NCI-H748 (cell line): Measurements from ENCODE around the gene GNA12.
"Not testable (repeated sequence)": the region's sequence is repeated elsewhere in the genome, so short reads cannot be mapped to it uniquely, and the experiment has no call there.

Experiments used
- DNase-seq: peaks from one replicate; lab custom pipeline; 2025; ENCODE audit not compliant: unreplicated experiment; lab: John Stamatoyannopoulos, UW

Gene GNA12

DNA sequence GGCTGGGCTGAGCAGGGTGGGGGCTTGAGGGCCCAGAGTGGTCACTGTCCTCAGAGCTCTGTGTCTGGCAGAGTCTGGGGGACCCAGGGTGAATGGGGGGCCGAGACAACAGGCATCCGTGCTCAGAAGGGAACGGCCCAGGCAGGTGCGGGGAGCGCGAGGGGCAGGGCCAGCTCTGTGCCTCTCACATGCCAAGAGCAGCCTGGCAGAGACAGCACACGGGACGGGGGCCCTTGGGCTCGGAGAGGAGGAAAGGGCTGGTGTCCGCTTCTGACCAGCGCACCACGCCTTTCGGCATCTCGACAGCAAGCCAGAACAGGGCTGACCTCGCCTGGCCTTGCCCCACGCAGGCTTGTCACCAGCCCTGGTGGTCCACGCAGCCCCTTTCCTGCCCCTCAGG, 142.7 kb downstream of the GNA12 start:
- no peak for DNase-seq

DNA sequence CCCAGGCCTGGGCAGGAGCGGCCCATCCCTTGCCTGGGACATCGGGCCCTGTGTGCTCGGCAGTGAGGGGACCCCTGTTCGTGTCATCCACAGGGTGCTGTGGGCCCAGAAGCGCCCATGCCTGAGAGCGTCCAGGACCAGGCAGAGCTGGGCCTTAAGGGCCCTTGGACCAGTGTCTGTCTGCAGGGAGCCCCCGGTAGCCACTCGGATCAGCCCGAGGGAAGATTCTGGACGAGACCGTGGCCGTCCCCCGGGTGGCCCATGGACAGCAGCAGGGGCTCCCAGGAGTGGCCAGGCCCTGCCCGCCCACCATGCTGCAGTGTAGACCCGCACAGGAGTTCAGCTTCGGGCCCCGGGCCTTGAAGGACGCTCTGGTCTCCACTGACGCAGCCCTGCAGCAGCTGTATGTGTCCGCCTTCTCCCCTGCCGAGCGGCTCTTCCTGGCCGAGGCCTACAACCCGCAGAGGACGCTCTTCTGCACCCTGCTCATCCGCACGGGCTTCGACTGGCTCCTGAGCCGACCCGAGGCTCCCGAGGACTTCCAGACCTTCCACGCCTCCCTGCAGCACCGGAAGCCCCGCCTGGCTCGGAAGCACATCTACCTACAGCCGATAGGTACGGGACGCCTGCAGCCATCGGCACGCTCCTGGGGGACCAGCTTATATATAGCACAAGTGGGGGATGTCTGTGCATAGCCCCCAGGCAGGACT, 143.8 kb downstream of the GNA12 start:
- no peak for DNase-seq

DNA sequence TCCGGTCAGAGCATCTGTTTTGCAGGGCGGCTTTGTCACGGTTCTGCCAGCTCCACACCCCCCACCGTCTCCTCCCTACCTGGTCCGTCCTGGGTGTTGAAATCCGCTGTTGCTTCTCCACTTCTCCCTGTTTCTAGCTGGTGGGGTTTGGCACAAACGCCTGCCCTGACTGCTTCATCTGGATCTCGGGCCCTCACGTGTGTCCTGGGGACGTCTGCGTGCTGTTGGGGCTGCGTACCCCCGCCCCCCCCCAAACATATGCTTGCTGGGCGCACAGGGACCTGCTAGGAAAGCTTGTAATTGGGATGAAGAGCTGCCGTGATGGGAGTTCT, 144.9 kb downstream of the GNA12 start:
- DNase-seq, result no peak

DNA sequence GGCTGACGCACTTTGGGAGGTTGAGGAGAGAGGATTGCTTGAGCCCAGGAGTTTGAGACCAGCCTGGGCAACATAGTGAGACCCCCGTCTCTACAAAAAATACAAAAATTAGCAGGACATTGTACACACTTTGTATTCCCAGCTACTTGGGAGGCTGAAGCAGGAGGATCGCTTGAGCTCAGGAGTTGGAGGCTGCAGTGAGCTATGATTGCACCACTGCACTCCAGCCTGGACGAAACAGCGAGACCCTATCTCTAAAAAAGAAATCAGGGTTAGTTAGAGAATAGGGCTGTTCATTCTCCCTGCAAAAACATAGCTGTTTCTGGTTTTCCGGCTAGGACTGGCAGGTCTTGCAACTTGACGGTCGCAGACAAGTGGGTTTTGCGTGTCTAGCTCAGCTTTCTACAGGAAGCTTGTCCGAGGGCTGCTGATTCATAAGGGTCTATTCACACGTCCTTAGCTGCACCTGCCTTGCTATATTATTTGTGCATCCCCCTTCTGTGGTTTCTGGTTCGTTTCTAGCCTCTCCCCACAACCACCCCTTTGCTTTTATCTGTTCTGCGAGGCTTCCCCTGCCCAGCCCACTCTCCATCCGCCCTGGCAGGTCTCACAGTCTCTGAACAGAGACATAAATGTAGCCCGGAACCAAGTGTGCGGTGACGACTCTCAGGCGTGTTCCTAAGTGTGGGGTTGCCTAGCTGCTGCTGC, 145.4 kb downstream of the GNA12 start:
- DNase-seq, result no peak

DNA sequence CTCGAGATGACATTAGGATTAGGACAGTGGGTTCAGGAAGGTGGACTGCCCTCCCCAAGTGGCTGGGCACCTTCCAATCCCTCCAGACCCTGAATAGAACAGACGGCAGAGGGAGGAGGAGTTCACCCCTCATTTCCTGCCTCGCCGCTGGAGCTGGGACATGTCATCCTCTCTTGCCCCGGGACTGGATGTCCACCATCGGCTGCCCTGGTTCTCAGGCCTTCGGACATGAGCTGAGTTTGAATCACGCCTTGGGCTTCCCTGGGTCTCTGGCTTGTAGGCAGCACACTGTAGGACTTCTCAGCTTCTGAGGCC, 150.0 kb downstream of the GNA12 start:
- DNase-seq, result not testable (repeated sequence)

DNA sequence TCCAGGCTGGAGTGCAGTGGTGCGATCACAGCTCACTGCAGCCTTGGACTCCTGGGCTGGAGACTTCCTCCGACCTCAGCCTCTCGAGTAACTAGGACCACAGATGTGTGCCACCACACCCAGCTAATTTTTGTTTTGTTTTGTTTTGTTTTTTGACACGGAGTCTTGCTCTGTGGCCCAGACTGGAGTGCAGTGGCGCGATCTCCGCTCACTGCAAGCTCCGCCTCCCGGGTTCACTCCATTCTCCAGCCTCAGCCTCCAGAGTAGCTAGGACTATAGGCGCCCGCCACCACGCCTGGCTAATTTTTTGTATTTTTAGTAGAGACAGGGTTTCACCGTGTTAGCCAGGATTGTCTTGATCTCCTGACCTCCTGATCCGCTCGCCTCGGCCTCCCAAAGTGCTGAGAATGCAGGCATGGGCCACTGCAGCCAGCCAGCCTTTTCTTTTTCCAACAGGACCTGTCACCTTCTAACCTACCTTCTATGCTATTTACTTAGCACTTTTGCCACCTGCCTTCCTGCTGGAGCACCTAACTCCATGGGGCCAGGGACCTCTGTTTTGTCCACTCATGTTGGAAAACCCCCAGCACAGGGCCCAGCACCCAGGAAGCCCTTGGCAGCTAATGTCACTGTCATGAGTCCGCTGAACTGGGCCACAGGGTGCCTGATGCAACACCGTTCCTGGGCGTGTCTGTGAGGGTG, 150.5 kb downstream of the GNA12 start:
- not testable (repeated sequence) for DNase-seq

DNA sequence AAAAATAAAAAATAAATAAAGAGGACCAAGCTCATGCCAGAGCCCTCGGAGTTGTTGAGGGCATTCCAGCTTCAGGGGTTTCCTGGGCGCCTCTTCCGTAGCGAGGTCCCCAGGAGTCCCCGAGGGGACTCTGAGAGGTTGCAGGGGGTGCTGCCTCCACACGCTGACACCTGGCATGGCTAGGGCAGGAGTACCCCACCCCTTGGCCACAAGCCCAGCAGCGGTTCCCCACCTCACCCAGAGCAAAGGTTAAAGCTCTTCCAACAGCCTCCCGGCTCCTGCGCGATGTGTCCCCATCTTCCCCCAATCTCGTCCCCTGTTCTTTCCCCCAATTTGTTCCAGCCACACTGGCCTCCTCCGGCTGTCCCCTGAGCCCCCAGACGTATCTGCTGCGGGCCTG, 151.6 kb downstream of the GNA12 start:
- DNase-seq, result no peak

DNA sequence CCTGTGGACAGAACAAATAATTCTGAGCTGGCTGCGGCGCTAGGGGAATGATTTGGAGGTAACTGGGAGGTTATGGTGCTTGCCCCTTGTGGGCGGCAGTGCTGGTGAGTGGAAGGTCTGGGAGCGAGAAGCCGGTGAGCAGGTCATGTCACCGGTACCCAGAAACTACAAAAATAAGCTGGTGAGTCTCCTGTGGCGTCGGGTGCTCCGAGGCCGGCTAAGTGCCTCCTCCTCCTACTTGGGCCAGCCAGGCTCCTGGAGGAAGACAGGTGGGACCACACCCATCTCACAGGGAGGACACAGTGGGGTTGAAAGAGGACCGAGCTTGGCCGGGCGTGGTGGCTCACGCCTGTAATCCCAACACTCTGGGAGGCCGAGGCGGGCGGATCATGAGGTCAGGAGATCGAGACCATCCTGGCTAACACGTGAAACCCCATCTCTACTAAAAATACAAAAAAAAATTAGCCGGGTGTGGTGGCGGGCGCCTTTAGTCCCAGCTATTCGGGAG, 152.1 kb downstream of the GNA12 start:
- DNase-seq, result not testable (repeated sequence)

DNA sequence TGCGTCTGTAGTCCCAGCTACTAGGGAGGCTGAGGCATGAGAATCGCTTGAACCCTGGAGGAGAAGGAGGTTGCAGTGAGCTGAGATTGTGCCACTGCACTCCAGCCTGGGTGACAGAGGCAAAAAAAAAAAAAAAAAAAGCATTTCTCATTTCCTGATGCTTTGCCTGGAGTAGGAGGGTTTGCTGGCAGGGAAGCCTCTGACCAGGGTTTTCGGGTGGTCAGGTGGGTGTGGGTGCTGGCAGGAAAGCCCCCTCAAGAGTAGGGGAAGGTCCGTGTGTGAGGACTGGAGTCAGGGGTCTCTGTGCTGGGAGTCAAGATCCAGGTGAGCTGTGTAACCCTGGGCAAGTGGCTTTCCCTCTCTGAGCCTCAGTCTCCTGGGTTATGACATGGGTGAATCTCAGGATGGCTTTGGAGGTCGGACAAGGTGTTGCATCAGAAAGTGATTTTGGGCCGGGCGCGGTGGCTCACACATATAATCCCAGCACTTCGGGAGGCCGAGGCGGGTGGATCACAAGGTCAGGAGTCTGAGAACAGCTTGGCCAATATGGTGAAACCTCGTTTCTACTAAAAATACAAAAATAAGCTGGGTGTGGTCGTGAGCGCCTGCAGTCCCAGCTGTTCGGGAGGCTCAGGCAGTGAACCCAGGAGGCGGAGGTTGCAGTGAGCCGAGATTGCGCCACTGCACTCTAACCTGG, 152.9 kb downstream of the GNA12 start:
- no peak for DNase-seq

DNA sequence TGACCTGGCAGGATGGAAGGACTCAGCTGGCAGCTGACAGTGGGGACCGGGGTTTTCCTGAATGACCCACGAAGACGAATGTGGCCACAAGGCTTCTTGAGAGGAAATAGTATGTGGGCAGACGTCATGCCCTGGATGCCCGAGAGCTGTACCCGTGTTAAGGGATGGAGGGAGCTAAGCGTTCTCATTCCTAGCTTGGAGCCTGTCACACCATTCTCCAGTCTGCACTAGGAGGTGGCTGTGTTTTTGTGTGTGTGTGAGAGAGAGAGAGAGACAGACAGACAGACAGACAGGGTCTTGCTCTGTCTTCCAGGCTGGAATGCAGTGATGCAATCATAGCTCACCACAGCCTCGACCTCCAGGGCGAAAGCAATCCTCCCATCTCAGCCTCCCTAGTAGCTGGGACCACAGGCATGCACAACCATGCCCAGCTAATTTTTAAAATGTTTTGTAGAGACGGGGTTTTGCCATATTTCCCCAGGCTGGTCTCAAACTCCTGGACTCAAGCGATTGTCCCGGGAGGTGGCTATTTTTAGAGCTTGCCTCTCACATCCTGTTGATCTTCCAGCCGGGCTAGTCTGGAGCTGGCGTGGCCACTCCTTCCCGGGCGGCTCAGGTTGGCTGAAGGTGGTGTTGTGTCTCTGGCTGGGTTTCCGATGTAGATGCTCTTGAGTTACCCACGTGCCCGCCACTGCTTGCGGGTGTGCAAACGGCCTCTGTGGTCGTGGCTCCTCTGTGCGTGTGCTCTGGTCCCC, 154.0 kb downstream of the GNA12 start:
- no peak for DNase-seq

DNA sequence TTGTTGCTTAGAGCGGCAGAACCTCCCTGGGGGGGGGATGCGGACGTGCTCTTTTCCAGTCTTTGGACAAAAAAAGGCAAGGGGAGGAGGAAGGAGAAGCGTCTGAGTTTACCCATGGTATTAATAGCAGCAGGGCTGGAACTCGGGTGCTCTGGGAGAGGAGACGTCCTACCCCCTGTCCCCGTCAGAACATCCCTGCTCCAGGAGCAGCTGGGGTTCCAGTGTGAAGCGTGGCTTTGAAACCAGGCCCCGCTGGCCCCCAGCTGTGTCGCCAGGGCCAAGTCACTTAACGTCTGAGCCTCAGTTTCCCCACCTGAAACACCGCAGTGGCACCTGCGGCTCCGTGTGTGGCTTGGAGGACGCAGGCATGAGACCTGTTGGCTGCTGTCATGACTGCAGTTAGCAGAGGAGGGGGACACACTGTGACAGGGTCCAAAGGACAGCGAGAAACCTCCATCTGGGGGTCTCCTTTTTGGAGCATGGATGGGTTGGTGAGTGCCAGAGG, 154.7 kb downstream of the GNA12 start:
- no peak for DNase-seq

DNA sequence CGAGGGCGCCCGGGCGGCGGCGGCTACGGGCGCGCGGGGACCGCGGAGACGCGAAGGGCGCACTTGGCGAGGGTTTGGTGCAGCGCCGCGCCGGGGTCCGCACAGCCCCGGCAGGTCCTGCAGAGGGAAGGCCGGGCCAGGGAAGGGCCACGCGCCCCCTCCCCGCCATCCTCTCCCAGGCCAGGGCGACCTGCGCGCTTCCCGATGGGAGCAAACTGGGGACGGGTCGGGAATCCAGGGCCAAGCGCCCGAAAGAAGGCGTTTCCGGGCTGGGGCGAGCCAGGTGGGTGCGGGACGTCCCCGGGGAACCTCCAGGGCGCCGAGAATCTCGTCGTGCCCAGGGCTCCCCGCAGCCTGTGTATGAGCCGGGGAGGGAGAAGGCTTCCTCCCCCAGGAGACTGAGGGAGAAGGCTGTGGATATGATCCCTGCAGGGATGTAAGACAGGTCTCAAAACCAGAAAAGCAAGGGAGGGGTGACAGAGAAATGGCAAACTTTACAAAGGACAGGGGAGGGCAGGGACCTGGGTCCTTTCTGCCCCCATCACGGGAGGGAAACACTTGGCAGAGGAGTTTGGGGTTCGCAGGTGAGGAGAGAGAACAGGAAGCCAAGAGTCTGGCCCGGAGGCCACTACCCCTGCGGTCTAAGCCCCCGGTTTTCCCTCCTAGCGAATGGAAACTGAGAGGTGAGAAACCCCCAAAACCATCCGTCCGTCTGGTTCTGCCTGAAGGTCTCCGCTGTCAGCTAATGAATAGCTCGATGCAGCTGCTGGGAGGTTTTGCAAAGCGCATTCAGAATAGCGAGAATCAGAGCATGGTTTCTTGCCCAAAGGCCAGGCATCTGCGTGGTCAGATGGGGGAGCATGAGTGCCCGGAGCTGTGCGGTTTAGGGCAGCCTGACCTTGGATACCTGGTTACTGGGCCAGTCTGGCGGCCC, 155.4 kb downstream of the GNA12 start:
- DNase-seq, result peak; percentile 26

DNA sequence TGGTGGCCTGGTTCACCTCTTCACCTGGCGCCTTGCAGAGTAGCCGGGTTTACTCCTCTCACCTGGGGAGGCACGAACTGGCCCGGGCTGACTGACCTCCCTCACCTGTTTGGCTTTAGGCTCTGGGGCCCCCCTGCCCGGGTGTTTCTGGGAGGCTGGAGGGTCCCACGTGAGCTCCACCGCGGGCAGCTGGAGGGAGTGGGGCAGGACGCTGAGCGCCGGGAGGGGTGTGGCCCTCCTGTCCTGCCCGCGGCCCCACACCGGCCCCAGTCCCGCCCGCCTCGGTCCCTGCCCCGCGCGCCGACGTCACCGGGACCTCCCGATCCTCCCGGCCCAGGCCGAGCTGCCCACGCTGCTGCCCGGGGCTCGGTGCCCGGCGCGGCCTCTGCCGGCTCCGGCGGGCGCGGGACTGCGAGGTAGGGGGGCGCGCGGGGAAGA, 156.2 kb downstream of the GNA12 start, which contains the start of gene AMZ1:
Gene AMZ1 (plus strand): TSS at position 322 of the 438 bp plus-strand sequence. CDS start 12,250 bp downstream, outside the sequence.
- DNase-seq, result no peak

DNA sequence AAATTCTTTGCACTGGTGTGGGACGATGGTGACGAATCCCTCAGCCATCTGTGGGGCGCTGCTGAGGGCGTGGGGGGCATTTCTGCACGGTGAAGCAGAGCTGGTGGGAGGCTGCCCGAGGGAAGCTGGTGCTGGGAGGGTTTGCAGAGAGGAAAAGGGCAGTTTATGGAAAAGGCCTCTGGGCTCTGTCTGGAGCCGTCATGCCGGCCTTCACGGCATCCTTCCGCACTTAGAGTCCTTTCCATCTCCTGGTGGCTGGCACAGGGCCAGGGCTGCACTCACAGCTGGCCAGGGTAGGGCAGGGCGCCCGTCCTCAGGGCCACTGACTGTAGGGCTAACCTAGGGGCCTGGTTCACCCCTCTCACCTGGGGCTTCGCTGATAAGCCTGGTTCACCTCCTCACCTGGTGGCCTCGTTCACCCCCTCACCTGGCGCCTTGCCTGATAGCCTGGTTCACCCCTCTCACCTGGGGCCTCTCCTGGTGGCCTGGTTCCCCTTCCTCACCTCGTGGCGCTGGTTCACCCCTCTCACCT, 156.7 kb downstream of the GNA12 start:
- DNase-seq, result peak; percentile 66

DNA sequence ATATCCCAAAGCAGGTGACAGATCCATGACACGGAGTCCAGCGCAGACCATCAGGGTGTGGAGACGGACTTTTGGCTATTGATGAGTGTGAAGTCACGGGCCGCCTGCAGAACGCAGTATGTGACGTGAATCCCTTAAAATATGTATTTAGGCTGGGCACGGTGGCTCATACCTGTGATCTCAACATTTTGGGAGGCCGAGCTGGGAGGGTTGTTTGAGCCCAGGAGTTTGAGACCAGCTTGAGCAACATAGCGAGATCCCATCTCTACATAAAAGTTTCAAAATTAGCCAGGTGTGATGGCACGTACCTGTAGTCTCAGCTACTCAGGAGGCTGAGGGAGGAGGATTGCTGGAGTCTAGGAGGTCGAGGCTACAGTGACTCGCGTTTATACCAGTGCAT, 158.0 kb downstream of the GNA12 start:
- no peak for DNase-seq

DNA sequence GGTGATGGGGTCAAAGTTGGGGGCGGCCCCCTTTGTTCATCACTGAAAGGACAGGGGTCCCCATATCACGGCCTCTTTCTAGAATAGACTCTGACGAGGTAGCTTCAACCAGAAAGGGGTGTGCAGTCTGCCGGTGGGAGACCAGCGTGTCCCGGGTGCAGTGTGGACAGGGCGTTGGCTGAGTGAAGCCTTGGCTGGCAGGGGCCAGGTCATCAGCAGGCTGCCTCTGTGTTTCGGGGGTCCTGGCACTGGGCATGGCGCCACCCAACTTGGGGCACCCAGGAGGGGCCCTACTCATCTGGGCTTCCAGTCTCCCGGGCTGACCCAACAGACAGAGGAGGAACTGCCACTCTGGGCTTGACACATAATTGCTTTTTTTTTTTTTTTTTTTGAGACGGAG, 159.6 kb downstream of the GNA12 start:
- no peak for DNase-seq

DNA sequence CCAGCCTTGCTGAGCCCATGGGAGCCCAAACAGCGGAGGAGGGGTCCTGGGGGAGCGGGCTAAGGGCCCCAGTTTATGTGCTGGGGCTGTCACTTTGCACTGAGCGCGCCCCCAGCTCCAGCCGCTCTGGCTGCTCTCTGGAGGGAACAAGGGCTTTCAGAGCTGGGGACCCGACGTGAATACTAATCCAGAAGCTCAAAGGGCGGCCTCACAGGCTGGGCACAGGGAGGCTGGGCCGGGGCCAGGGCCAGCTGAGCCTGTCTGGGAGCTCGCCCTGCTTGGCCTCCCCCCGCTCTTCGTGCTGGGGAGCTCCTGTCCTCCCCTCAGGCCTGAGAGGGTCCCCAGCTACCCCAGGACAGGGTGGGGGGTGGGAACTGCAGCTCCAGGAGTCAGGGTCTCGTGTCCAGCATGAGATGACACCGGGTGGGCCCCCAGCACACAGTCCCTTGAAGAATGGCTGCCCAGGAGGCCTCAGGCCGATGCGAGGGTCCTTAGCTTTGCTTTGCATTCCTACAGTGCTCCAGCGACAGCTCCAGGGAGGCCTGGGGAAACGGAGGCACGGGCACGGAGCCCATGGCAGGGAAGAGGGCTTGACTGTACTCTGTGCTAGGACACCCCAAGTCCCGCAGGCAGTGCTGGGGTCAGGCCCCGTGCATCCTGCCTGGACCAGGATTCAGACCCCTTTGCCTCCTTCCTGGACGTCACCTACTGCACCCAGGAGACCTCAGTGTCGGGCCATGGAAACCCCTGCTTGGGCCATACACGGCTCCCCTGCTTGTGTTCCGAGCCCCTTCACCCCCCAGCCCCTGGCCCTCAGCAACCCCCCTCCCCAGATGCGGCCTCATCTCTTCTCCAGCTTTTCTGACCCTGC, 161.9 kb downstream of the GNA12 start:
- no peak for DNase-seq

DNA sequence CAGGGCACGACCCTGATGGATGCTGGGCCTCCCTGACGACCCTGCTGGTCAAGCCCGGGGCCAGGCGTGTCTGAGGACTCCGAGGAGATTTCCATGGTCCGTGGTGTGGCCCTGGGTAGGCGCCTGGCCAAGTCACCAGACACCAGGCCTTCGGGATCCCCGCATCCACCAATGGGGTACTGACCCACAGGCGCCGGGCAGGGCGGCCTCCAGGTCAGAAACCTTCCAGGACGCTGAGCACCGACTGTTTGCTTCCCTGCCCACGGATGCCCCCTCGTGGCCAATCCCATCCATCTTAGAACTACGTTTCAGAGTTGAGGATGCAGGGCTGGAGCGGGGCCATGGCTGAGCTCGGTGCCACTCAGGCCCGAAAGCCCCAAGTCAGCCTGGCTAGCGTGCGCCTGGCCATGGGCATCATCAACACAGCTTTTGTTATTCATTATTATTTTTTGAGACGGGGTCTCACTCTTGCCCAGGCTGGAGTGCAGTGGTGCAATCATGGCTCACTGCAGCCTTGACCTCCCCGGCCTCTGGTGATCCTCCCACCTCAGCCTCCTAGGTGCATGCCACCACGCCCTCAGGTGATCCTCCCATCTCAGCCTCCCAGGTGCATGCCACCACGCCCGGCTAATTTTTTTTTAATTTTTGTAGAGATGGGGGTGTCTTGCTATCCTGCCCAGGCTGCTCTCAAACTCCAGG, 163.2 kb downstream of the GNA12 start:
- DNase-seq, result peak; percentile 63
